NCI-H82 treated with DMSO at 0.1 percent for 48 hours (cell line): Measurements from ENCODE around the gene ARL4A.

ENCODE experiments used
- DNase-seq: peaks from one replicate; lab custom pipeline; 2025; ENCODE audit not compliant: unreplicated experiment; lab: John Stamatoyannopoulos, UW

Gene ARL4A

DNA sequence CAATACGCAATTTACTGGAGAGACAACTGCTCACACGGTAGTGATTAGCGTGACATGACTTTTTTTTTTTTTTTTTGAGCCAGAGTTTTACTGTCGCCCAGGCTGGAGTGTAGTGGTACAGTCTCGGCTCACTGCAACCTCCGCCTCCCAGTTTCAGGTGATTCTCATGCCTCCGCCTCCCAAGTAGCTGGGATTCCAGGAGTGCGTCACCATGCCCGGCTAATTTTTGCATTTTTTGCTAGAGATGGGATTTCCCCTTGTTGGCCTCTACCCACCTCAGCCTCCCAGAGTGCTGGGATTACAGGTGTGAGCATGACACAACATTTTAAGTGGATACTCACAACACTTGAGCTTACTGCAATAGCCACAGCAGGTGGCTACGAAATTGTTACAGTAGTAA lies 11.9 kb downstream of the ARL4A start:
- no peak for DNase-seq

DNA sequence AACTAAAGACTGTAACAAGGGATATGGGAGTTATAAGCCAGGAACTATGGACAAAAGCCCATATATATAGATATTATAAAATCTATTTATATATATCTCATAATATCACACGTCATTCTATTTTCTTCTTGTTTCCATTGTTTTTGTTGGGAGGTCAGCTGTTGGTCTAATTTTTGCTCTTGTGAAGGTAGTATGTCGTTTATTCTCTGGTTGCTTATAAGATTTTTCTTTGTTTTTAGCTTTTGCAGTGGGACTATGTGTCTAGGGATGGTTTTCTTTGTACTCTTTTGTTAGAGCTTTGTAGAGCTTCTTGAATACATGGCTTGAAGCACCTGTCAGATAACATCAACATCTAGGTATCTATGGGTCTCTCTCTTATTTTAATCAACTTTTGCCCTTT lies 14.0 kb downstream of the ARL4A start:
- no peak for DNase-seq

DNA sequence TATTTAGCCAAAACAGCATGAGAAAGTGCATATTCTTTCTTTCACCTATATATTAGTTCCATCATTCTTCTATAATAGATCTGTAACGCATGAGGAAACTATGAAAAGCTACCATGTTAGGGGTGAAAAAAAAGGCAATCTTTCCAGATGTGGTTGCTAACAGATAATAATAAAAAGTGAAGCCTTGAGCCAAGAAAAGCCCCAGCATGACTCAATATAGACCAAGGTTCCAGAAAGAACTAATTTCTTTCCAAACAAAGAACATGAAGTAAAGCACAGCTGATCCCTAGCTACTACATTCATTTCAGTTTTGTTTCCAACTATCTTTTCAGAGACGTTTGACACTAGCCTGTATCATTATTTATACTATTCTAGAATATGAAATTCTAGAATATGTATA lies 16.4 kb downstream of the ARL4A start:
- no peak for DNase-seq

DNA sequence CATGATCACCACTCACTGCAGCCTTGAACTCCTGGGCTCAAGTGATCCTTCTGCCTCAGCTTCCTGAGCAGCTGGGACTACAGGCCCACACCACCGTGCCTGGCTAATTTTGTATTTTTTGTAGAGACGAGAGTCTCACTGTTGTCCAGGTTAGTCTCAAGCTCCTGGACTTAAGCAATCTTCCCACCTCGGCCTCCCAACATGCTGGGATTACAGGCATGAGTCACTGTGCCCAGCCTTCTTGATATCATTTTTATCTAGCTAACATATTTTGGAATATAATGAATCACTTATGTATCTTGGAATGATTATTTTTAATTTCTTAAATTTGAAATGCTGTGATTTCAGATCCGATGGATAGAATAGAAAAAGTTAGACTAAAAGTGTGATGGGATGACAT lies 18.4 kb downstream of the ARL4A start:
- DNase-seq = no peak

DNA sequence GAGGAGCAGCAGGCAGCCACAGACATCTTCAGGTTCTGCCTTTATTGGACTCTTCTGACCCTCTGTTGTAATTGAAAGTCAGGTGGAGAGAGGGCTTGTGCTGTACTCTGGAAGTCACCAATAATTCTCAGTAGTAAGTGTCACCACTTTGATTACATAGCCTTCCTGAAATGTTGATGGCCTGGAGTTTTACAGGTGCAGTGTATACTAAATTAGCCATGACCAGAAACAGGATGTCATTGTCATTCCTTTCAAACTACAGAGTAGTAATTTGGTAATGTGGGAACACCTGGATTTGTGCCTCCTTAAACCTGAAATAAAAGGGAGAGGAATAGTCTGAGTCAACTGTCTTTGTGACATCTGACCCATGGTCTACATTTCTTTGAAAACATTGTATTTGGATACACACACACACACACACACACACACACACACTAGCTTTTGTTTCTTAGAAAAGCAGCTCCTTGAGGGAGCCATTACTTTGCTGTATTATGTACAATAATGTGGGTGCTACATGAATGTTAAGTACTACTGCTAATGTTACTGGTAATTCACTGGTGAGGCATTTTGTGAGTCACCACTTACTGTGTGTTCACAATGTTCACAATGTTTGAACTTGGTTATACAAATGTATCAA lies 19.6 kb downstream of the ARL4A start:
- no peak for DNase-seq

DNA sequence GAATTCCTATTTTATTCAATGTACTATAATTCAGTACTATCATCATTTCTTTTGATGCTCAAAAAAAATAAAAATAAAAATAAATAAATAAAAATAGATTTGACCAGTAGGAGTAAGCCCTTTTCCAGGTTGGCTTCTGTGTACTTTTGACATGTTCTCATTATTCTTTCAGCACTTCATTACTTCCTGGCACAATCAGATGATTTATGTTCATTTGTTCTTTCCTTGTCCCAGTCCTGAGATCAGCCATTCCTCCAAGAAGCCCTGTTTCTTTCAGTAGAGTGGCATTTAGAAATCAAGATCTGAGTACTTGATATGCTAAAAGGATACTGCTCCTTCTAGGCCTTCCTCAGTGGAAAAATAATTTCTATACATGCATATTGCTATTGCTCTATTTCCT lies 20.9 kb downstream of the ARL4A start:
- no peak for DNase-seq

DNA sequence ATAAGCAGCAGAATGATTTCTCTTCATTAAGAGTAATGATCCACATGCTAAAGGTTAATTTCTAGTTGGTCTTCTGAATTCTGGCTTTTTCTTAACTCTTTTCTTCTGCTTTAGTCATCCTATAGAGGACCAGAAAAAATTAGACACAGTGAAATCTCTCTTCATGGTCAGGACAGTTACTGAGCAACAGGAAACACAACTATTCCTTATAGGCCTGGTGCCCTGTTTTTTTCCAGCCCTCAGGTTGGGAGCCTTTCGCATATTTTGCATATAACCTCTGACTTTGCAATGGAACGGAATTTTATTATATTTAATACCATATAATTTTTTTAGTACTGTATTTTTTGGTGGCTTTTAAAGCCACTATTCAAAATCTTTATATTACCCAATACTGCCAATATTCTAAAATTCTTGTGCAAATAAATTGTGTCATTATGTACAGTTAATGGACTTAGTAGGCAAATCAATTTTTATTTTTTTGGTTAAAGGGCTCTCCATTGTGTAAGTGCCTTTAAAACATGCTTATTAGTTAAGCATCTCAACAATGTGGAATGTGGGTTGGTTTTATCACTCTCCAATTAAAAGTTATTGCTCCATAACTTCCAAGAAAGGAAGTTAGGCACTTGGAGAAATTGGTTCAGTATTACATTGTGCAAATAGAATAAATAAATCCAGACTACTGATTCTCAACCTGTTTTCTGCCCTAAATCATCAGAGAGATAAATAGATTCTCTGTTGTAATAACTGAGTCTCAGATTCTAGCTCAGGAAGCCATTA lies 22.5 kb downstream of the ARL4A start:
- DNase-seq = no peak

DNA sequence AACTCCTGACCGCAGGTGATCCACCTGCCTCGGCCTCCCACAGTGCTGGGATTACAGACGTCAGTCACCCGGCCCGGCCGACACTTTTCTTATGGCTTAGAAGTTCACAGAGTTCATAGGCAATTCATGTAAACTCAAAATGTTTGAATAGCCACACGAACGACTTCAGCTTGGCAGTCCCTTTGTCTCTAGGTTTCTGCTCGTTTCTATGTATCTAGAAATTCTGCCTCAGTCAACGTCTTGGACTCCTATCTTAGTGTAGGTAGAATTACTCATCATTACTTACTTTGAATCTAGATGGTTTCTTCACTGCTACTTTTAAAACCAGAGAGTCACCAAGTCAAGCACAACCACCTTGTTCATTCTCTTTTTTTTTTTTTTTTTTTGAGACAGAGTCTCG lies 23.7 kb downstream of the ARL4A start:
- no peak for DNase-seq

DNA sequence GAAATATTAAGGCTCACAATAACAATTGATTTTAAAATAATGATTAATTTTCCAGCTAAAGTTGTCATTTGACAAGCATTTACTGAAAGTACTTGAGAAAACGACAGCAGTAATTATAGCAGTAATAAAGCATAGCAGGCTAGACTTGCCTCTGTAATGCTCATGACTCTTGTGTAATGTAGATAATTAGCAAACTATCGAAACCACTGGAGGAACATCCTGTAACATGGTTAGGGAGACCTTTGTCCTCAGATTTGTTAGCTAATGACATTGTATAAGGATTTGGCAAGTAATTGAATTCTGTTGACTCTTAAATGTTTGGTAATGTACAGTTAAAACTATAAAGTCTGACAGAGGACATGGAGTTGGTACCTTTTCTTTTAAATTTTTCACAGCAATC lies 24.8 kb downstream of the ARL4A start:
- DNase-seq = no peak

DNA sequence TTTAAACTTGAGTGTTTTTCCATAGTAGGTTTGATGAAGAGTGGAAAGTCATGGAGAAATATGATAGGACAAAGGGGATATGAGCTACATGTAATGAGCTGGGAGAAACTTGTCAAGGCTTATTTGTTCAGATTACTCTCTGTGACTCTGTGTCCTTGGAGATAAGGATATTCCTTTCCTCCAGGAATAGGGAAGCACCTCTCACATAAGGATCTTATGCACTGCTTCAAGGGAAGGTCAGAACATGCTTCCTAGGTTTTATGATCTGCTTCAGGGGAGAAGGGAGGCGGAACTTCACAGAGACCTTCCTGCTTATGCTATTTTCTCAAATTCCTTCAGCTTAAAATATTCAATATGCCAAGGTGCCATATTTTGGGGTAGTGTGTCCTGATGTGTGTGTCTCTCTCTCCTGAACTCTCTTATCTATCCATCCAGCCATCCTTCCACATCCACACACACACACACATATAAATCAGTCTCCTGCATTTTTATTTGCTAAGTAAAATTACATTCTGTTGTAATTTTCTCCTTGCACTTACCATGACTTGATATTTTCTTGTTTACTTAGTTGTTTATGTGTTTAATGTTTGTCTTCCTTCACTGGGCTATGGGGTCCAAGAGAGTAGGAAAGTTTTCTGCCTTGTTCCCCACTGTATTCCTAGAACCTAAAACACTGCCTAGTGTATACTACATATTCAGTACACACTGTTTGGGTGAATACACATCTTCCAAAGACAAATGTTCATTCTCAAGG lies 26.4 kb downstream of the ARL4A start:
- no peak for DNase-seq

DNA sequence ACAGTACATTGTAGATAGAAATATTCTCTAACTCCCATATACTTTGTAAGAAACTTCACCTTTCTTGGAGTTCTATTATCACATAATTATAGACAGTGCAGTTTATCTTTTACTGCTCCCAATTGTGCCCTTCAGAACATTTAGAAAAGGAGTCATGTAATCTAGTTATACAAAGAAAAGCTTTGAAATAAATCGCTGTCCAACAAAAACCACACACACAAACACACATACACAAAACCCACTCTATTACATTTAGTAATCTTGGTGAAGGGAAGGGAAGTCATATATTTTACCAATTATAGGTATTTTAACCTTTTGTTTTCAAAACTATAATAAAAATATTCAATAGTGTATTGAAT lies 26.9 kb downstream of the ARL4A start:
- DNase-seq = no peak

DNA sequence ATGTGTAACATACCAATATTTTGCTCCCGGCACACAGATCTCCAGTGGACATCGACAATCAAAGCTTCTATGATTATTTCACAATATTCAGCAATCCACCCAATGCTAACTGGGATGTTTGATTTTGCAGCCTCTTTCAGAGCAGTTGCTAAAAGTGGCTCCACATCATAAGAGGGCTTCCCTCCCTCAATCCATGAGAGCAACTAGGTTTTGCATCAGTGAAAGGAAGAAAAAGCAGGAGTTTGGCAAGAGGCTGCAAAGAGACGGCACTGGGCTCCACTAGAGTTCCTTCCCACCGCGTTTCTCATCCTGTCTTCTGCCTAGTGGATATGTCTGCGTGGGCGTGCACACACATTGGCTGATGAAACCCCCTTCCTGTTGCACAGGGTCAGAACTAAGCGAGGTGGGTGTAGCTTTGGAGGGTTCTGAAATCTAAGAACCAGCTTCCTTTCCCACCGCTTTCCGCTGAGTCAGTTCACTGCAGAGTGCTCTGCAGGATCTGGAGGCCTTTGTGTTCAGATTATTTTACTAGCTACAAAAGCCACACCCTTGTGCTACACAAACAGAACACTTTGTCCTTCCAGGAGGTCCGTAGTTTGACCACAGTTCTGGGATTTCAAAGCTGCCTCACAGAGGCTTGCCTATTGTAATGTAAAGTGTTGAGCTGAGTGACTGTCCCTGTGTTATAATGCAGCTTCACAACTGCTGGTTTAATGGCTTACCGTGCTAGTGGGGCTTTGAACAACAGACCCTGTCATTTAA lies 28.1 kb downstream of the ARL4A start:
- no peak for DNase-seq

DNA sequence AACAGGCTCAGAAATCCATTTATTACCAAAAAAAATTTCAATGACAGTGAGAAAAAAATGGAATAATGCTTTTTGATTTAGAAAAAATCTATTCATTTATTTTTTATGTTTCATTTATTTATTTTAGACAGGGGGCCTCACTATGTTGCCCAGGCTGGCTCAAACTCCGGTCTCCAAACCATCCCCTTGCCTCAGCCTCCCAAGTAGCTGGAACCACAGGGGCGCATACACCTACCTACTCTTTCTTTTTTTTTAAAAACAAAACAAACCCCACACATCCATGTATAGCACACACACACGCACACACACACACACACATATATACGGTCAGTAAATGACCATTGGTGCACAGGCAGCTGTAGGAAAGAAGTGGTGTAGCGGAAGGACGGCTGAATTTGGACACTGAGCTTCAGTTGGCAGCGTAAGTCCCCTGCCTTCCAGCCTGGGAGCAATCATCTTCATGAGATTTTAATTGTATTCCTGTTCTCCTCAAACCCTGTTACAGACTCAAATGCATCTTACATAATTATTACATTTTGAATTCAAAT lies 28.8 kb downstream of the ARL4A start:
- no peak for DNase-seq

DNA sequence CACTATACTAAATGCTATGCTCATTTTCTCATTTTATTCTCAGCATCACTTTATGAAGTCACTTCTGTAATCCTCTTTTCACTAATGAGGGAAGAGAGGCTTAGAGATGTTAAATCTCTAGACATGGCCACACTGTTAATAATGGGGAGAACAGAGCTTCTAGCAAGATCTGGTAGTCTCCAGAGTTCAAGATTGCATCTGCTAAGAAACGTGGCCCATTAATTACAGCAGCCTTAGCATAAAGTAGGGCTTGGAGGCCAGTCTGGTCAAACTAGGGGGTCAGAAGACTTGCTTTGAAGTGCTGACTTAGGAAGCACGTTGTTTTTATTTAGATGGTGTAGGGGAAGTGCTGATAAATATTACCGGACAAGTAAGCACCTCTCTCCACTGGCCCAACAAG lies 29.3 kb downstream of the ARL4A start:
- peak; percentile 62 for DNase-seq

DNA sequence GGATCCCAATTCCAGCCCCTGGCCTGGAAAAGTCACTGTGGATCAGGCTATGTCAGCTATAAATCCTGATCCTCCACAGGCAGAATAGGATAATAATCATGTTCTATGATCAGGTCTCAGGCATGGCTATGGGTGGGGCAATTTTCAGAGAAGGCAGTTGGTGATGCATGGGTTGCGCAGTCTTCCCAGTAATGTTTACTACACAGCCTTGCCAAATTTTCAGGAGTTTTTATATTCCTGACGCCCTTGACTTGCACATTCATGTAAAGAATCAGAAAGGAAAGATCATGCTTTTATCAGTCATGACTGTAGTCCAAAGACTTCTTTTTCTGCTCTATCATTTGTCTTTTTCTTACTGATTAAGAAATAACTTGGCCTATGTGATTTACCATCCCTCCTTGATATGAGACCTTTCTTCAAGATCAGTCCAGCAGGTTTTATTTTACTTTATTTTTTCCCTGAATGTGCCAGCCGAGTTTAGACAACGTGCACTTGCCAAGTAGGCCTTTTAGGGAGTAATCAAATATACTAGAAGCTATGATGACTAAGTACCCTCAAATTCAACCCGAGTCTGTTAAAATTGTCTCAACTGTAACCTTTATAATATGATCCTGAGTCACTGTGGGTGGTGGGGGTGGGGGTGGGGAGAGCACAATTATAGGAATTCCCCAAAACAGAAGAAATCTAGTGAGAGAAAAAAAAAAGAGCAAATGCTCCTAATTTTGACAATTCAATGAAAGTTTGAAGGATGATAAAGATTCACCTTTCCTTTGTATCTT lies 31.9 kb downstream of the ARL4A start:
- no peak for DNase-seq

DNA sequence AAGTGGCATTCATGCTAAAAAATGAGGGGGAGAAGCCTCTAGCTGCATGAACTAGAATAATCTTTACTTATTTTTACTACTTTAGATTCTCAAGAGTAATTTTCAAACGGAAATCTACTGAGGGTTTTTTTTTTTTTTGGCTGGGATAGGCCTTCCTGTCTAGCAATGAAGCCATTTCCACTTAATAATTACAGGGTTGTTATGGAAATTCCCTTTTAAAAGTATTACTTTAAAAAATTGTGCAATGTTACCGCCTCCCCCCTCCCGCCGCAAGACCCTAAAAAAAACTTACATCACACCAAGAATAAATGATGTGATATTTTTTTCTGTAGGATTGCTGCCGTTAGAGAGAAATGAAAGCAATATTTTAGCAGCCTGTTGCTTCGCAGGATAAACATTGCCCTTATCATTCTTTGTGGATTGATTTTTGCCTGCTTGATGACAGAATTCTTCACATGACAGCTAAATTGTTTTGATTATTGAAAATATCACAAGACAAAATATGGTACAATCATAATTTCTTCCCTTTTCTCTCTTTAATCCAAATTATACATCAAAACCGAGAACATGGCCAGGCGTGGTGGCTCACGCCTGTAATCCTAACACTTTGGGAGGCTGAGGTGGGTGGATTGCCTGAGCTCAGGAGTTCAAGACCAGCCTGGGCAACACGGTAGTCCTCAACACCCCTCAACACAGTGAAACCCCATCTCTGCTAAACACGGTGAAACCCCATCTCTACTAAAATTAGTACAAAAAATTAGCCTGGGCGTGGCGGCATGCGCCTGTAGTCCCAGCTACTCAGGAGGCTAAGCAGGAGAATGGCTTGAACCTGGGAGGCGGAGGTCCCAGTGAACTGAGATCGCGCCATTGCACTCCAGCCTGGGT lies 32.8 kb downstream of the ARL4A start:
- no peak for DNase-seq

DNA sequence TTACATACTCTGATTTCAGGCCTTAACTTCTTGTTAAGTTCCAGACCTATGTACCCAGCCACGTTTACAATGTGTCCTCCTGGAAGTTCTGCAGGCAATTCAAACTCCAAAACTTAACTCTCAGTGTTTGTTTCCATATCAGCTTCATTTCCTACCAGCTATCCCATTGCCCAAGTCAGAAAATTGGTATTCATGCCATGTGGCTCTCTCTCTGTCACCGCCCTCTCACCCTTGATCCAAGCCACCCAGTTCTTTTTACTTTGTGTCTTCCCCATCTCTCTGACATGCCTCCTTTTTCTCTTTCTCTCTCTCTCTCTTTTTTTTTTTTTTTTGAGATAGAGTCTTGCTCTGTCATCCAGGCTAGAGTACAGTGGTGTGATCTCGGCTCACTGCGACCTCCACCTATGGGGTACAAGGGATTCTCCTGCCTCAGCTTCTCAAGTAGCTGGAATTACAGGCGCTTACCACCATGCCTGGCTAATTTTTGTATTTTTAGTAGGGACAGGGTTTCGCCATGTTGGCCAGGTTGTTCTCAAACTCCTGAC lies 33.9 kb downstream of the ARL4A start:
- DNase-seq = no peak

DNA sequence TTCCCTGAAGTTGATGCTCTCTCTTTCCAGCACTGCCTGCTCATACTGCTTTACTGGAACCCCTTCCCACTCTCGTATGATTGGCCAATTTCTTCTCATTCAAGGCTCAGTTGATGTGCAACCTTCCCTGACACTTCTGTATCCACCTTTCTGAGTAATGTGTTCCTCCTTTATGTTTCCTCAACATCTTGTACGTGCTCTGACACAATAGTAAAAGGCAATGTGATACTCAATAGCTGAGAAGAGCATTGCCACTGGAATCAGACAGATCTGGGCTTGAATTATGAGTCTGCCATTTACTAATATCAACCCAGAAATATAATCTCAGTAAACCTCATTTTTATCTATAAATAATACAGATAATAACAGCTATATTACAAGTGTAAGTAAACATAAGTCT lies 34.7 kb downstream of the ARL4A start:
- no peak for DNase-seq
